Small intestine (tissue), 7 donors: ENCODE data around the gene SGPL1. TPM values are rescaled to one million over a fixed set of nuclear protein-coding genes. Genes with fewer than 3 reads are reported as not detected.

ENCODE experiments used
- DNase-seq, 2 donors: peaks; one replicate each; pipeline versions ENCODE4 v3.0.0 to v3.0.0-alpha.2; 2013
- FAIRE-seq: peaks from 2 replicates; lab custom pipeline; 2012; peaks lifted over from hg19 to GRCh38; lab: Jason Lieb, UNC
- H3K27ac ChIP-seq, 3 donors: one replicate each; pipeline ENCODE4 v1.5.1; 2013; ENCODE audit warnings: low read length in 2 of 3, mild to moderate bottlenecking in 2 of 3, control low read depth in 1 of 3, inconsistent platforms in 1 of 3, low read depth in 1 of 3, moderate library complexity in 1 of 3
- H3K27me3 ChIP-seq, 3 donors: one replicate each; pipeline ENCODE4 v1.6.1; 2013; ENCODE audit warnings: low read length in 3 of 3, inconsistent platforms in 1 of 3; ENCODE audit not compliant: control insufficient read depth in 3 of 3, insufficient read depth in 3 of 3
- H3K36me3 ChIP-seq, 3 donors: one replicate each; pipeline ENCODE4 v1.6.1; 2013; ENCODE audit warnings: low read length in 3 of 3, inconsistent platforms in 1 of 3, low read depth in 1 of 3, mild to moderate bottlenecking in 1 of 3, moderate library complexity in 1 of 3; ENCODE audit not compliant: control insufficient read depth in 3 of 3, insufficient read depth in 2 of 3
- H3K4me1 ChIP-seq, 3 donors: one replicate each; pipeline ENCODE4 v1.6.1; 2013; ENCODE audit warnings: low read length in 2 of 3, inconsistent platforms in 1 of 3, low read depth in 1 of 3, mild to moderate bottlenecking in 1 of 3, moderate library complexity in 1 of 3; ENCODE audit not compliant: control insufficient read depth in 3 of 3, insufficient read depth in 2 of 3
- H3K4me3 ChIP-seq, 3 donors: one replicate each; pipeline ENCODE4 v1.5.1; 2013; ENCODE audit warnings: low read length in 3 of 3, control low read depth in 1 of 3, inconsistent platforms in 1 of 3, low read depth in 1 of 3, mild to moderate bottlenecking in 1 of 3, moderate library complexity in 1 of 3
- H3K9me3 ChIP-seq, 2 donors: one replicate each; pipeline ENCODE4 v1.6.1; 2013; ENCODE audit warnings: low read depth in 1 of 2, low read length in 1 of 2; ENCODE audit not compliant: control insufficient read depth in 2 of 2, insufficient read depth in 1 of 2
- WGBS, 3 donors: extraction: QIAGEN DNeasy Blood & Tissue Kit; methylation state at CpG; one replicate each; pipeline ENCODE4 v1.1.7; 2013; 5-methylcytosine and 5-hydroxymethylcytosine counted together
- polyA plus RNA-seq, 4 donors: library from polyadenylated mRNA; stranded (reverse) in 3 of 4; unstranded in 1 of 4; fragments of 200-250 nt in 3 of 4; fragments of 120-200 nt in 1 of 4; gene quantifications; one replicate each; pipeline versions ENCODE4 v1.2.1 to v1.2.3, GENCODE V29; 2013
- donor health status: healthy with polysubstance abuse.
- donor health status: control.
- donor health status: control.
- donor health status: Bipolar disorder and iron deficiency.
- donor health status: healthy.

SGPL1 gene
- polyA plus RNA-seq, 4 donors, result 10.0 to 49.3 (median 16.4) TPM

GRCh38 chr10:70845816-70846215, 30.1 kb downstream of the SGPL1 start:
- FAIRE-seq, result no peak
- 74 to 82% (median 79%) methylated on average over 1 of the region's 1 CpG for WGBS, 3 donors
- DNase-seq, result peak in 1 of 2 donors; percentile 78
- Histone ChIP-seq H3K4me1 (peaks cover 4 to 44% (median 6%) of the 10 kb centered on the region in 3 donors), H3K36me3 (peaks cover 2 to 5% (median 5%) of the 10 kb centered on the region in 3 donors), H3K27me3 (no peaks in the 10 kb centered on the region), H3K4me3 (no peak overlapping the region), H3K9me3 (no peaks in the 10 kb centered on the region), H3K27ac (peak overlapping the region in 1 of 3 donors; percentile 50)

GRCh38 chr10:70846795-70847194, 31.0 kb downstream of the SGPL1 start:
- FAIRE-seq (no peak), DNase-seq (no peak)
- Histone ChIP-seq H3K4me1 (peaks cover 0 to 48% (median 7%) of the 10 kb centered on the region in 3 donors), H3K36me3 (peaks cover 5 to 10% (median 7%) of the 10 kb centered on the region in 3 donors), H3K4me3 (no peak overlapping the region), H3K27me3 (no peaks in the 10 kb centered on the region), H3K9me3 (no peaks in the 10 kb centered on the region), H3K27ac (no peak overlapping the region)
- WGBS, 3 donors, result 87 to 94% (median 93%) methylated on average over 2 of the region's 2 CpGs

GRCh38 chr10:70847659-70848360, 32.1 kb downstream of the SGPL1 start:
- DNase-seq (no peak), FAIRE-seq (no peak)
- H3K9me3 ChIP-seq, result no peaks in the 10 kb centered on the region
- peaks cover 0 to 50% (median 9%) of the 10 kb centered on the region in 3 donors for H3K4me1 ChIP-seq
- 86 to 100% (median 92%) methylated on average over 1 of the region's 1 CpG for WGBS, 3 donors
- H3K27me3 ChIP-seq, result no peaks in the 10 kb centered on the region
- H3K36me3 ChIP-seq, result peaks cover 3 to 12% (median 7%) of the 10 kb centered on the region in 3 donors
- H3K4me3 ChIP-seq, result no peak overlapping the region
- no peak overlapping the region for H3K27ac ChIP-seq

GRCh38 chr10:70849582-70850016, 33.9 kb downstream of the SGPL1 start:
- DNase-seq (no peak), FAIRE-seq (no peak)
- Histone ChIP-seq H3K27ac (no peak overlapping the region), H3K36me3 (peaks cover 2 to 17% (median 12%) of the 10 kb centered on the region in 3 donors), H3K27me3 (no peaks in the 10 kb centered on the region), H3K9me3 (no peaks in the 10 kb centered on the region), H3K4me3 (no peak overlapping the region), H3K4me1 (peaks cover 0 to 39% (median 7%) of the 10 kb centered on the region in 3 donors)
- 60 to 61% (median 61%) methylated on average over 2 of the region's 2 CpGs for WGBS, 3 donors

GRCh38 chr10:70850097-70850496, 34.3 kb downstream of the SGPL1 start:
- WGBS, 3 donors, result 80 to 84% (median 83%) methylated on average over 3 of the region's 3 CpGs

GRCh38 chr10:70851597-70852475, 36.1 kb downstream of the SGPL1 start:
- peaks cover 0 to 18% (median 7%) of the 10 kb centered on the region in 3 donors for H3K4me1 ChIP-seq
- FAIRE-seq (no peak), DNase-seq (peak in 1 of 2 donors; percentile 56)
- peaks cover under 1 to 22% (median 8%) of the 10 kb centered on the region in 3 donors for H3K36me3 ChIP-seq
- 63 to 79% (median 65%) methylated on average over 5 of the region's 5 CpGs for WGBS, 3 donors
- H3K27ac ChIP-seq, result peak overlapping the region; percentile 2 to 57 (median 29)
- no peaks in the 10 kb centered on the region for H3K9me3 ChIP-seq
- H3K4me3 ChIP-seq, result no peak overlapping the region
- H3K27me3 ChIP-seq, result no peaks in the 10 kb centered on the region

More at GRCh38 chr10:70850097-70850496, 34.3 kb downstream of the SGPL1 start:
- H3K36me3 ChIP-seq, result peaks cover 2 to 17% (median 12%) of the 10 kb centered on the region in 3 donors
- DNase-seq (no peak), FAIRE-seq (no peak)
- no peak overlapping the region for H3K27ac ChIP-seq
- no peak overlapping the region for H3K4me3 ChIP-seq
- peaks cover 0 to 34% (median 7%) of the 10 kb centered on the region in 3 donors for H3K4me1 ChIP-seq
- no peaks in the 10 kb centered on the region for H3K9me3 ChIP-seq
- H3K27me3 ChIP-seq, result no peaks in the 10 kb centered on the region

- DNase-seq (no peak), FAIRE-seq (no peak)
- 73 to 79% (median 73%) methylated on average over 4 of the region's 4 CpGs for WGBS, 3 donors
- Histone ChIP-seq H3K4me3 (no peak overlapping the region), H3K27ac (no peak overlapping the region), H3K27me3 (no peaks in the 10 kb centered on the region), H3K4me1 (peaks cover 0 to 16% (median 9%) of the 10 kb centered on the region in 3 donors), H3K9me3 (no peaks in the 10 kb centered on the region), H3K36me3 (peaks cover 3 to 28% (median 8%) of the 10 kb centered on the region in 3 donors)
Observed at GRCh38 chr10:70853038-70853437, 37.3 kb downstream of the SGPL1 start.

GRCh38 chr10:70853457-70853856, 37.7 kb downstream of the SGPL1 start:
- H3K4me3 ChIP-seq, result no peak overlapping the region
- H3K27ac ChIP-seq, result peak overlapping the region in 1 of 3 donors; percentile 16
- peaks cover 3 to 30% (median 8%) of the 10 kb centered on the region in 3 donors for H3K36me3 ChIP-seq
- FAIRE-seq, result no peak
- peaks cover 0 to 16% (median 9%) of the 10 kb centered on the region in 3 donors for H3K4me1 ChIP-seq
- H3K9me3 ChIP-seq, result no peaks in the 10 kb centered on the region
- no peak for DNase-seq
- no peaks in the 10 kb centered on the region for H3K27me3 ChIP-seq
- 15 to 61% (median 43%) methylated on average over 1 of the region's 1 CpG for WGBS, 3 donors
